HepG2 (cell line): Measurements from ENCODE around the gene NAIF1. TPM values are rescaled to one million over a fixed set of nuclear protein-coding genes. Genes with fewer than 3 reads are reported as not detected.

Source experiments
- ATAC-seq: fragments of 200-7000 bp; cut with Tn5 transposase; 3 replicates; pipeline ENCODE4 v1.9.1; 2020; ENCODE audit warnings: mild to moderate bottlenecking, moderate library complexity
- BruUV-seq: library from RNA; stranded (reverse); fragments of 400-500 nt; replicated peaks from 2 replicates; lab custom pipeline; 2021; lab: Mats Ljungman, UMichigan
- CTCF ChIA-PET: fragments of 300-600 bp; formaldehyde crosslinking; extraction: SDS; loops from one replicate; lab custom pipeline; 2021; ENCODE audit warnings: low total read pairs, inconsistent platforms, low intra/inter-chr PET ratio; lab: Yijun Ruan, JAX
- POLR2A ChIA-PET: fragments of 350-600 bp; sonication (Branson Sonifier 250); formaldehyde crosslinking; loops from one replicate; lab custom pipeline; 2020; ENCODE audit warnings: antibody characterized with exemption, inconsistent platforms; lab: Yijun Ruan, JAX
- DNase-seq: peaks from one replicate; pipeline ENCODE4 v3.0.0-alpha.2; 2015; ENCODE audit warnings: low spot score
- FAIRE-seq: peaks from 3 replicates; lab custom pipeline; 2011; peaks lifted over from hg19 to GRCh38; lab: Jason Lieb, UNC
- H2AFZ ChIP-seq: one replicate; pipeline ENCODE4 v1.6.1; 2011; ENCODE audit warnings: low read length, inconsistent platforms
- H3K27ac ChIP-seq: fragments of 300-600 bp; 3 replicates; pipeline ENCODE4 v1.8.0; 2011; ENCODE audit warnings: mixed run types, mild to moderate bottlenecking, mixed read lengths, low read length, inconsistent platforms; ENCODE audit not compliant: insufficient read depth; ENCODE audit errors: extremely low read length
- H3K27me3 ChIP-seq, 2 experiments: fragments of 200-600 bp in 1 of 2; 2 replicates in 1 of 2; 3 replicates in 1 of 2; pipeline versions ENCODE4 v1.6.0 to v1.8.0; 2011; ENCODE audit warnings: low read length in 2 of 2, mild to moderate bottlenecking in 2 of 2, moderate library complexity in 2 of 2, inconsistent platforms in 1 of 2; ENCODE audit not compliant: insufficient read depth in 2 of 2, control insufficient read depth in 1 of 2
- H3K36me3 ChIP-seq, 2 experiments: fragments of 200-600 bp in 1 of 2; replicated peaks in 1 of 2; 2 replicates in 1 of 2; 3 replicates in 1 of 2; pipeline versions ENCODE4 v1.5.1 to v1.8.0; 2011; ENCODE audit warnings: low read length in 2 of 2, inconsistent platforms in 1 of 2; ENCODE audit not compliant: insufficient read depth in 2 of 2, control insufficient read depth in 1 of 2
- H3K4me1 ChIP-seq: 2 replicates; pipeline ENCODE4 v1.5.1; 2012; ENCODE audit warnings: low read length, inconsistent platforms; ENCODE audit not compliant: insufficient read depth
- H3K4me2 ChIP-seq: 2 replicates; pipeline ENCODE4 v1.6.0; 2011; ENCODE audit warnings: low read depth, low read length, inconsistent platforms
- H3K4me3 ChIP-seq, 3 experiments: fragments of 200-600 bp in 1 of 3; sonication (generic), shearing (Covaris generic) in 1 of 3; replicated peaks in 1 of 3; 2 replicates each; pipeline ENCODE4 v1.5.1; 2011 to 2016; ENCODE audit warnings: low read length in 3 of 3, inconsistent platforms in 2 of 3, low read depth in 2 of 3, mild to moderate bottlenecking in 2 of 3, control low read depth in 1 of 3, mixed read lengths in 1 of 3; ENCODE audit not compliant: insufficient read depth in 1 of 3
- H3K79me2 ChIP-seq: one replicate; pipeline ENCODE4 v1.6.1; 2011; ENCODE audit warnings: low read length, inconsistent platforms; ENCODE audit not compliant: insufficient read depth
- H3K9ac ChIP-seq: 2 replicates; pipeline ENCODE4 v1.6.0; 2011; ENCODE audit warnings: mild to moderate bottlenecking, low read depth, low read length, inconsistent platforms; ENCODE audit not compliant: insufficient read depth
- H3K9me3 ChIP-seq: 2 replicates; pipeline ENCODE4 v1.5.1; 2012; ENCODE audit warnings: mild to moderate bottlenecking, low read length
- H4K20me1 ChIP-seq: 2 replicates; pipeline ENCODE4 v1.6.0; 2011; ENCODE audit warnings: inconsistent platforms, mild to moderate bottlenecking, low read length, moderate library complexity; ENCODE audit not compliant: insufficient read depth
- AFF4 ChIP-seq: sonication (generic); formaldehyde crosslinking; IDR thresholded peaks from 2 replicates; pipeline ENCODE4 v1.4.0; 2020; ENCODE audit warnings: missing genetic modification reagents
- CENPX ChIP-seq: sonication (generic); formaldehyde crosslinking; IDR thresholded peaks from 2 replicates; pipeline ENCODE4 v1.9.0; 2021; ENCODE audit warnings: mild to moderate bottlenecking, missing genetic modification reagents, moderate library complexity
- GLMP ChIP-seq: sonication (generic); formaldehyde crosslinking; IDR thresholded peaks from 2 replicates; pipeline ENCODE4 v1.9.0; 2021; ENCODE audit warnings: missing genetic modification reagents, mild to moderate bottlenecking, borderline replicate concordance
- HES4 ChIP-seq: sonication (generic); formaldehyde crosslinking; IDR thresholded peaks from 2 replicates; pipeline ENCODE4 v1.9.0; 2021; ENCODE audit warnings: mild to moderate bottlenecking, missing genetic modification reagents, borderline replicate concordance
- KMT2B ChIP-seq: IDR thresholded peaks from 2 replicates; pipeline ENCODE4 v1.6.1; 2016; ENCODE audit warnings: missing genetic modification reagents, missing compliant biosample characterization
- RBAK ChIP-seq: sonication (generic); formaldehyde crosslinking; IDR thresholded peaks from 2 replicates; pipeline ENCODE4 v1.5.1; 2020; ENCODE audit warnings: mild to moderate bottlenecking, missing genetic modification reagents
- ZBTB38 ChIP-seq: sonication (generic); formaldehyde crosslinking; IDR thresholded peaks from 2 replicates; pipeline ENCODE4 v1.5.1; 2020; ENCODE audit warnings: mild to moderate bottlenecking, missing genetic modification reagents
- ZKSCAN5 ChIP-seq: sonication (generic); formaldehyde crosslinking; IDR thresholded peaks from 2 replicates; pipeline ENCODE4 v1.5.1; 2020; ENCODE audit warnings: mild to moderate bottlenecking, missing genetic modification reagents
- ZNF343 ChIP-seq: sonication (generic); formaldehyde crosslinking; IDR thresholded peaks from 2 replicates; pipeline ENCODE4 v1.4.0; 2020; ENCODE audit warnings: mild to moderate bottlenecking, missing genetic modification reagents
- ZNF678 ChIP-seq: sonication (generic); formaldehyde crosslinking; IDR thresholded peaks from 2 replicates; pipeline ENCODE4 v1.4.0; 2020; ENCODE audit warnings: mild to moderate bottlenecking, missing genetic modification reagents
- ZNF709 ChIP-seq: sonication (generic); formaldehyde crosslinking; IDR thresholded peaks from 2 replicates; pipeline ENCODE4 v1.5.0; 2020; ENCODE audit warnings: mild to moderate bottlenecking, missing genetic modification reagents
- ZNF766 ChIP-seq: sonication (generic); formaldehyde crosslinking; IDR thresholded peaks from 2 replicates; pipeline ENCODE4 v1.5.0; 2020; ENCODE audit warnings: missing genetic modification reagents, borderline replicate concordance
- ZNF878 ChIP-seq: sonication (generic); formaldehyde crosslinking; IDR thresholded peaks from 2 replicates; pipeline ENCODE4 v1.8.1; 2023; ENCODE audit warnings: mild to moderate bottlenecking, missing genetic modification reagents, moderate library complexity
- WGBS: methylation state at CpG from one replicate; pipeline ENCODE4 v1.1.6; 2017; ENCODE audit warnings: low lambda C conversion rate; 5-methylcytosine and 5-hydroxymethylcytosine counted together
- in situ Hi-C: cut with HindIII; loops from 2 replicates; pipeline ENCODE4 v1.10.0; 2017; ENCODE audit warnings: low pct_unique_long_range_greater_than_20kb; ENCODE audit not compliant: extremely low pct_ligation_motif_present
- intact Hi-C: fragments of 100-400 bp; cut with micrococcal nuclease; formaldehyde crosslinking; loops from one replicate; pipeline ENCODE4 v1.10.0; 2022; ENCODE audit not compliant: unreplicated experiment
- polyA plus RNA-seq, 8 experiments: library from polyadenylated mRNA; depleted of rRNA in 3 of 8; stranded (reverse) in 7 of 8; unstranded in 1 of 8; fragments of >200 nt; fragmentation: Illumina TruSeq in 4 of 8; extraction: Trizol in 4 of 8; gene quantifications; 2 replicates each; pipeline versions ENCODE4 v1.2.1 to v1.2.3, GENCODE V29; 2011 to 2016; ENCODE audit warnings: low read depth in 4 of 8, missing spikeins in 1 of 8, mixed read lengths in 1 of 8; ENCODE audit not compliant: insufficient read depth in 1 of 8
- total RNA-seq, 5 experiments: library from RNA; depleted of rRNA; stranded (reverse); fragments of >200 nt; fragmentation: Illumina TruSeq; extraction: Trizol; gene quantifications; 2 replicates each; pipeline ENCODE4 v1.2.3, GENCODE V29; 2016; ENCODE audit warnings: low read depth in 1 of 5

Gene NAIF1
- total and polyA plus RNA-seq, 2 of the 13 experiments (the other 11 are each of a cell fraction or from before 2014, with no cell fraction given): 6.0 to 6.9 TPM

GRCh38 chr9:128100581-128100980 is 33.5 kb upstream of the NAIF1 start:
- Histone ChIP-seq H3K27me3 (no peaks in the 10 kb centered on the region; a peak in 1 of 5 replicates), H3K27ac (peak overlapping the region; percentile 8), H3K4me1 (peaks cover 86% of the 10 kb centered on the region), H3K4me2 (peak overlapping the region; percentile 98), H3K9ac (peak overlapping the region; percentile 87; the same call in 1 of the 2 replicates), H3K36me3 (peaks cover 7 to 25% of the 10 kb centered on the region in 2 experiments), H3K4me3 (peak overlapping the region; percentile 72 to 89 (median 76); a peak in 4 of 6 replicates), H3K79me2 (peaks cover 31% of the 10 kb centered on the region), H3K9me3 (no peaks in the 10 kb centered on the region), H2AFZ (no peak overlapping the region), H4K20me1 (peaks cover 17% of the 10 kb centered on the region; the same call in 1 of the 2 replicates)
- DNase-seq (no peak), FAIRE-seq (no peak), ATAC-seq (no peak)
- 77% methylated on average over 3 of the region's 10 CpGs for WGBS
- TF ChIP-seq ZKSCAN5 (CRISPR knock-in tag) (no peak), AFF4 (CRISPR knock-in tag) (no peak), ZNF343 (CRISPR knock-in tag) (no peak), ZNF678 (CRISPR knock-in tag) (no peak), ZNF878 (CRISPR knock-in tag) (no peak), ZNF709 (CRISPR knock-in tag) (no peak), ZBTB38 (CRISPR knock-in tag) (no peak), CENPX (CRISPR knock-in tag) (no peak), ZNF766 (no peak), HES4 (CRISPR knock-in tag) (no peak), GLMP (no peak), RBAK (CRISPR knock-in tag) (no peak), KMT2B (CRISPR knock-in tag) (no peak)
- BruUV-seq: no TSS peak
- CTCF ChIA-PET: interaction anchor here (1.2 to 1.6 kb wide), 2 partner anchors 17 kb away, joined by 4 read pairs; no protein-coding TSS in a partner anchor
- in situ Hi-C loops: no loop called here
- intact Hi-C loops: loop anchor here (5.0 kb wide), 1 partner anchor 33 kb away; the partner anchor contains the start of genes NAIF1 and SLC25A25
- POLR2A ChIA-PET: interaction anchor here (1.6 kb wide), 1 partner anchor 27 kb away, joined by 6 read pairs; the partner anchor contains the start of gene PTGES2
